Measurements from ENCODE around the gene SLC13A3.

DNA sequence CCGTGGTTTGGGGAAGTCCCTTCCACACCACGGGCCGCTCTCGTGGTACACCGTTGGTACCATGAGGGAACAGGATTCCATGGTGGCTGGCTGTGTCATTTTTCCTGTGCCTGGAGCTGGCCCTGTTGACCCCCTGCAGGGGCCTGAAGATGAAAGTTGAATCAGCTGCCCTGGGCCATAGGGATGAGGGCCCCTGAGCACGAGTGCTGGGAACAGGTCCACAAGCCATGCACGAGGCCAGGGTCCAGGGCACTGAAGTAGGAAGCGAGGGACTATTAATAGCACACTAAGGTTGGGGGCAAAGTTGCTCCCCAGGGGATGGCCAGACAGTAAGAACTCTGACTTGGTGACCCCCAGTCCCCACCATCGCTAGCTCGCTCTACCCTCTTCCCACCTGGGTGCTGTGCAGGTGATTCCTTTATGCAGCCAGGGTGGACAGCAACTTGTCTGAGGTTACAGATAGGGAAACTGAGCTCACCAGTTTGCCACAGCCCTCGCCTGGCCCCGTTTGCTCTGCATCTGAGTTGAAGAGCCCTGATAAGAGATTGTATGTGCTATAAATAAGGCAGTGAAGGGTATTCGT is 46.6 kb downstream of the SLC13A3 start:
- TF ChIP-seq, protein P1, sequence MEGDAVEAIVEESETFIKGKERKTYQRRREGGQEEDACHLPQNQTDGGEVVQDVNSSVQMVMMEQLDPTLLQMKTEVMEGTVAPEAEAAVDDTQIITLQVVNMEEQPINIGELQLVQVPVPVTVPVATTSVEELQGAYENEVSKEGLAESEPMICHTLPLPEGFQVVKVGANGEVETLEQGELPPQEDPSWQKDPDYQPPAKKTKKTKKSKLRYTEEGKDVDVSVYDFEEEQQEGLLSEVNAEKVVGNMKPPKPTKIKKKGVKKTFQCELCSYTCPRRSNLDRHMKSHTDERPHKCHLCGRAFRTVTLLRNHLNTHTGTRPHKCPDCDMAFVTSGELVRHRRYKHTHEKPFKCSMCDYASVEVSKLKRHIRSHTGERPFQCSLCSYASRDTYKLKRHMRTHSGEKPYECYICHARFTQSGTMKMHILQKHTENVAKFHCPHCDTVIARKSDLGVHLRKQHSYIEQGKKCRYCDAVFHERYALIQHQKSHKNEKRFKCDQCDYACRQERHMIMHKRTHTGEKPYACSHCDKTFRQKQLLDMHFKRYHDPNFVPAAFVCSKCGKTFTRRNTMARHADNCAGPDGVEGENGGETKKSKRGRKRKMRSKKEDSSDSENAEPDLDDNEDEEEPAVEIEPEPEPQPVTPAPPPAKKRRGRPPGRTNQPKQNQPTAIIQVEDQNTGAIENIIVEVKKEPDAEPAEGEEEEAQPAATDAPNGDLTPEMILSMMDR (conservative IDR thresholded peaks at IDR 0.05; ENCODE audit: low read depth, low read length), result no peak
- TF ChIP-seq EZH2 (IDR thresholded peaks at IDR 0.05; ENCODE audit: borderline replicate concordance, low read depth, low read length, poor library complexity, severe bottlenecking), result no peak
